ENCODE data around the gene CDC42BPA. TPM values are rescaled to one million over a fixed set of nuclear protein-coding genes. Genes with fewer than 3 reads are reported as not detected.

Gene CDC42BPA
- polyA plus RNA-seq, 1 of the 3 experiments (the other 2 are of a cell fraction), result 6.8 TPM

- H3K4me2 ChIP-seq, result no peak overlapping the region
- no peaks in the 10 kb centered on the region for H3K79me2 ChIP-seq (ENCODE audit: insufficient read depth)
- ChIA-PET CTCF (no interaction called here), POLR2A (no interaction called here)
- no peaks in the 10 kb centered on the region for H3K36me3 ChIP-seq (replicated peaks in 1 of 2; ENCODE audit: control insufficient read depth in 1 of 2, insufficient read depth in 2 of 2, low read length in 1 of 2)
- H3K9ac ChIP-seq, result no peak overlapping the region
- TF ChIP-seq TCF12 (IDR thresholded peaks at IDR 0.05) (no peak), FOSL2 (IDR thresholded peaks at IDR 0.05; ENCODE audit: borderline replicate concordance, low read depth) (no peak), SIN3A (IDR thresholded peaks at IDR 0.05; ENCODE audit: borderline replicate concordance, low read depth, low read length) (no peak), CHD2 (IDR thresholded peaks at IDR 0.05; ENCODE audit: low read length, partially characterized antibody) (no peak), JUND (IDR thresholded peaks at IDR 0.05) (no peak), MEF2A (IDR thresholded peaks at IDR 0.05; ENCODE audit: borderline replicate concordance, low read depth) (no peak), MAX (IDR thresholded peaks at IDR 0.05; ENCODE audit: low read depth) (no peak), USF2 (IDR thresholded peaks at IDR 0.05; ENCODE audit: borderline replicate concordance, low read depth, low read length) (no peak), MXI1 (IDR thresholded peaks at IDR 0.05; ENCODE audit: low read depth, low read length) (no peak), TEAD4 (IDR thresholded peaks at IDR 0.05; ENCODE audit: borderline replicate concordance, insufficient read depth) (no peak), CTCF (IDR thresholded peaks at IDR 0.05) (no peak), SMC3 (IDR thresholded peaks at IDR 0.05; ENCODE audit: low read depth, low read length) (no peak), NRF1 (IDR thresholded peaks at IDR 0.05; ENCODE audit: low read depth, low read length) (no peak), REST (IDR thresholded peaks at IDR 0.05; ENCODE audit: low read depth, low read length) (no peak), POLR2AphosphoS5 (IDR thresholded peaks at IDR 0.05; ENCODE audit: low read depth, low read length) (no peak), ZBTB33 (IDR thresholded peaks at IDR 0.05; ENCODE audit: borderline replicate concordance, low read depth) (no peak)
- no peaks in the 10 kb centered on the region for H3K27me3 ChIP-seq (ENCODE audit: insufficient read depth)
- H2AFZ ChIP-seq (ENCODE audit: low read depth), result no peak overlapping the region
- no peaks in the 10 kb centered on the region for H3K9me2 ChIP-seq
- H3K4me3 ChIP-seq (ENCODE audit: low read depth in 2 of 2, low read length in 1 of 2), result no peak overlapping the region
- peaks cover 4% of the 10 kb centered on the region for H3F3A ChIP-seq (replicated peaks; ENCODE audit: insufficient read depth)
- WGBS (ENCODE audit: low lambda C conversion rate), result 97% methylated on average over 3 of the region's 3 CpGs
- H4K20me1 ChIP-seq (ENCODE audit: insufficient read depth), result no peaks in the 10 kb centered on the region
- no peak for DNase-seq
- H3K27ac ChIP-seq (ENCODE audit: low read depth in 2 of 2, low read length in 1 of 2), result no peak overlapping the region
- no peaks in the 10 kb centered on the region for H3K9me3 ChIP-seq
- peaks cover 0 to 7% of the 10 kb centered on the region in 2 experiments; a peak in 2 of 4 replicates for H3K4me1 ChIP-seq (ENCODE audit: control insufficient read depth in 1 of 2, insufficient read depth in 2 of 2, low read depth in 1 of 2, low read length in 1 of 2)
Measured at GRCh38 chr1:227349967-227350366, 31.7 kb upstream of the CDC42BPA start.
